Choroid plexus epithelial cell (primary cell): ENCODE measurements around the gene RIT2.

Experiments
- DNase-seq: peaks from one replicate; pipeline ENCODE4 v3.0.0-alpha.2; 2010; ENCODE audit warnings: low read depth
- H3K4me3 ChIP-seq: 2 replicates; pipeline ENCODE4 v1.5.1; 2011; ENCODE audit warnings: low read depth, mild to moderate bottlenecking, control low read depth, low read length, moderate library complexity
- TF ChIP-seq, protein P1 (sequence below): conservative IDR thresholded peaks from 2 replicates; pipeline ENCODE4 v1.5.1; 2011; ENCODE audit warnings: low read depth, mild to moderate bottlenecking, control low read depth, inconsistent platforms, low read length, moderate library complexity

Gene RIT2

DNA sequence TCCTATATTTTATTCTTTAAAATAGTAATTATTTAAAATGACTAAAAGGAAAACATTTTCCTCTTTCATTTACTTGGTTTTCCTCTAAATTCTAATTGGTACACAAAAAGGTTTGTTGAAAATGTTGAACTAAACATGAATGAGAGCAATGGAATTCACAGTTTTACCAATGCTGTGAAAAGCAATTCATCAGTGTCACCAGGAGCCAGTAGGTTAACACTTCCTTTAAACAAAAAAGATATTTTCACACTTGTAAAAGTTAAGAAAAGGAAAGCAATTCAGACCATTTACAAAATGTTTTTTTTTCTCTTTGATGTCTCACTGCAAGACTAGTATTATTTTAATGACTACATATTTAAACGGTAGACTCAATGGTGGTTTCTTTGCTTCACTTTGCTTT is 341.6 kb downstream of the RIT2 start:
- H3K4me3 ChIP-seq: no peak overlapping the region
- DNase-seq: no peak
- TF ChIP-seq, protein P1, sequence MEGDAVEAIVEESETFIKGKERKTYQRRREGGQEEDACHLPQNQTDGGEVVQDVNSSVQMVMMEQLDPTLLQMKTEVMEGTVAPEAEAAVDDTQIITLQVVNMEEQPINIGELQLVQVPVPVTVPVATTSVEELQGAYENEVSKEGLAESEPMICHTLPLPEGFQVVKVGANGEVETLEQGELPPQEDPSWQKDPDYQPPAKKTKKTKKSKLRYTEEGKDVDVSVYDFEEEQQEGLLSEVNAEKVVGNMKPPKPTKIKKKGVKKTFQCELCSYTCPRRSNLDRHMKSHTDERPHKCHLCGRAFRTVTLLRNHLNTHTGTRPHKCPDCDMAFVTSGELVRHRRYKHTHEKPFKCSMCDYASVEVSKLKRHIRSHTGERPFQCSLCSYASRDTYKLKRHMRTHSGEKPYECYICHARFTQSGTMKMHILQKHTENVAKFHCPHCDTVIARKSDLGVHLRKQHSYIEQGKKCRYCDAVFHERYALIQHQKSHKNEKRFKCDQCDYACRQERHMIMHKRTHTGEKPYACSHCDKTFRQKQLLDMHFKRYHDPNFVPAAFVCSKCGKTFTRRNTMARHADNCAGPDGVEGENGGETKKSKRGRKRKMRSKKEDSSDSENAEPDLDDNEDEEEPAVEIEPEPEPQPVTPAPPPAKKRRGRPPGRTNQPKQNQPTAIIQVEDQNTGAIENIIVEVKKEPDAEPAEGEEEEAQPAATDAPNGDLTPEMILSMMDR: no peak

DNA sequence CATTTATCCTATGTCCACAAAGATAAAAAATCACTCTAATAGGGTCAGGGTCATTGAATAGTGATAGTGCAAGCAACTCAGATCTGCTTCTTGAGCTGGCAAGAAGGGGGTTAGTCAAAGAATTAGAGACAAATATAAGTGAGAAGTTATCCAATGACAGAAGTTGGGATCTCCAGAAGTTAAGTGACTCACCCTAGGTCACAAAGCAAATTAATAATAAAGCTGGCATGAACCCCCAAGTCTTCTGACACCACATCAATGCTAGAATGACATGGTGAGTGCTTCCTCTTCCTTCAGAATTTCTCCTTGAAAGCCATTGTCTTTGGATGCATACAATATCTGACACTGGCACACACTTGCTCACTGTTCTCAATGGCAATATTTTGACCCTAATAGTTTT is 343.5 kb downstream of the RIT2 start:
- DNase-seq: no peak
- TF ChIP-seq, protein P1: no peak

GRCh38 chr18:42765302-42765701 is 350.2 kb downstream of the RIT2 start:
- no peak overlapping the region for H3K4me3 ChIP-seq
- TF ChIP-seq, protein P1: no peak
- DNase-seq: no peak

More for the DNA sequence above, 343.5 kb downstream of the RIT2 start:
- no peak overlapping the region for H3K4me3 ChIP-seq

GRCh38 chr18:42760290-42760689 is 355.2 kb downstream of the RIT2 start:
- no peak for DNase-seq
- H3K4me3 ChIP-seq: no peak overlapping the region
- TF ChIP-seq, protein P1: no peak

- TF ChIP-seq, protein P1: no peak
- H3K4me3 ChIP-seq: no peak overlapping the region
- DNase-seq: no peak
Measured at GRCh38 chr18:42758852-42759251, 356.6 kb downstream of the RIT2 start.

GRCh38 chr18:42756214-42756613 is 359.3 kb downstream of the RIT2 start:
- TF ChIP-seq, protein P1: no peak
- no peak for DNase-seq
- H3K4me3 ChIP-seq: no peak overlapping the region

DNA sequence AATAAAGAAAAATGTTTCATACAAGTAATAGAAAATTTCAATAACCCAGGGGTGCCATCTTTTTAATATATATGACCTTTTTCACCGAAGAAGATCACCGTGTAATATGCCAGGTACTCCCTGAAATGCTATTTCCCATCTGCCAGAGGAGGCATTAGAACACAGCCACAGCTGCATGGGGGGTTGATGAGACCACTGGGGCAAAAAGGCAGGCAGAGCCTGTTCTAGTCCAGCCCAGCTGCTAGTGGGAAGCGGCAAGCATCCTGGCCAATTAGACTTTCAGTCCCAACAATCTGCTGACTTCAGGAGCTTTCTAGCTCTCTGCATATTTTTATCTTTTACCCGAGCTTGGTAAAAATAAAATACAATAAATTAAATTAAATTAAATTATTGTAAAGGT is 362.6 kb downstream of the RIT2 start:
- TF ChIP-seq, protein P1: no peak
- DNase-seq: no peak
- H3K4me3 ChIP-seq: no peak overlapping the region
